AG04450 (cell line): ENCODE measurements around the gene GBP3. TPM values are rescaled to one million over a fixed set of nuclear protein-coding genes. Genes with fewer than 3 reads are reported as not detected.
"Not testable (repeated sequence)": the region's sequence is repeated elsewhere in the genome, so short reads cannot be mapped to it uniquely, and the experiment has no call there.

Experiments
- CTCF ChIA-PET: fragments of 300-600, 350-600 bp; formaldehyde crosslinking; extraction: SDS; loops from one replicate; lab custom pipeline; 2022; ENCODE audit warnings: antibody characterized with exemption, inconsistent platforms; lab: Charles Lee
- POLR2A ChIA-PET: fragments of 350-600 bp; formaldehyde crosslinking; extraction: SDS; loops from one replicate; lab custom pipeline; 2021; ENCODE audit warnings: antibody characterized with exemption, inconsistent platforms; lab: Yijun Ruan, JAX
- DNase-seq: peaks from one replicate; pipeline ENCODE4 v3.0.0-alpha.2; 2011; ENCODE audit warnings: low read depth, low spot score
- H3K27ac ChIP-seq: one replicate; pipeline ENCODE4 v1.5.1; 2012; ENCODE audit warnings: low read depth, low read length, control low read depth
- H3K27me3 ChIP-seq: one replicate; pipeline ENCODE4 v1.6.0; 2012; ENCODE audit warnings: low read length; ENCODE audit not compliant: control insufficient read depth, insufficient read depth
- H3K4me3 ChIP-seq: 2 replicates; pipeline ENCODE4 v1.5.1; 2011; ENCODE audit warnings: mild to moderate bottlenecking, low read depth, low read length, control low read depth
- H3K9me3 ChIP-seq: 2 replicates; pipeline ENCODE4 v1.5.1; 2012; ENCODE audit warnings: low read length; ENCODE audit not compliant: control insufficient read depth, insufficient read depth
- polyA plus RNA-seq: library from polyadenylated mRNA; depleted of rRNA; stranded (reverse); fragments of >200 nt; gene quantifications from 2 replicates; pipeline ENCODE4 v1.2.3, GENCODE V29; 2011
- TF ChIP-seq, protein P1 (sequence below): IDR thresholded peaks from 2 replicates; pipeline ENCODE4 v1.5.1; 2011; ENCODE audit warnings: low read depth, low read length, control low read depth, inconsistent platforms

Gene GBP3
- polyA plus RNA-seq, 1 experiment: 94.1 TPM

DNA sequence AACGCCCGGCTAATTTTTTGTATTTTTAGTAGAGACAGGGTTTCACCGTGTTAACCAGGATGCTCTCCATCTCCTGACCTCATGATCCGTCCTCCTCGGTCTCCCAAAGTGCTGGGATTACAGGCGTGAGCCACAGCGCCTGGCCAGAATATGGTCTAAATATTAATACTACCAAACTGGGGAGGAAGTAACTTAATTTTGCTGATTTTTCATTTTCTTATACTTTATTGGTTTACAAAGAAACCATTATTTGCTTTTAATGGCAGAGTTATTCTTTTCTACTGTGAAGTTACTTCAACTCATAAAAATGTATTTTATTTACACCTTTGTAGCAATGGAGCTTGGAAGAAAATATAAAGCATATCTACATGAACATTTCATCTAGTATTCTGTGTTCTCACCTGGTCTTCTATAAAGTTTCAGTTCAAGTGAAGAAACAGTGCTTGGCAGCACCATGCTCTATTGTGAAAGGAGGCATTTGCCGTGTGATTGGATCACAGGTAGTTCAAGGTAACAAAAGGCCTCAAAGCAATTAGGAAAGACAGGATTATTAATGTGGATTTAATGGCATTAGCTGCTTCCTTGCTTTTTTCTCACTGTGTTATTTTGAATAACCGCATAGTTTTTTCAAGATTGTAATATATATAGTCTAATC lies 28.8 kb upstream of the GBP3 start:
- no peak for DNase-seq
- no peak overlapping the region for H3K27ac ChIP-seq
- no peaks in the 10 kb centered on the region for H3K27me3 ChIP-seq
- no peaks in the 10 kb centered on the region for H3K9me3 ChIP-seq
- TF ChIP-seq, protein P1, sequence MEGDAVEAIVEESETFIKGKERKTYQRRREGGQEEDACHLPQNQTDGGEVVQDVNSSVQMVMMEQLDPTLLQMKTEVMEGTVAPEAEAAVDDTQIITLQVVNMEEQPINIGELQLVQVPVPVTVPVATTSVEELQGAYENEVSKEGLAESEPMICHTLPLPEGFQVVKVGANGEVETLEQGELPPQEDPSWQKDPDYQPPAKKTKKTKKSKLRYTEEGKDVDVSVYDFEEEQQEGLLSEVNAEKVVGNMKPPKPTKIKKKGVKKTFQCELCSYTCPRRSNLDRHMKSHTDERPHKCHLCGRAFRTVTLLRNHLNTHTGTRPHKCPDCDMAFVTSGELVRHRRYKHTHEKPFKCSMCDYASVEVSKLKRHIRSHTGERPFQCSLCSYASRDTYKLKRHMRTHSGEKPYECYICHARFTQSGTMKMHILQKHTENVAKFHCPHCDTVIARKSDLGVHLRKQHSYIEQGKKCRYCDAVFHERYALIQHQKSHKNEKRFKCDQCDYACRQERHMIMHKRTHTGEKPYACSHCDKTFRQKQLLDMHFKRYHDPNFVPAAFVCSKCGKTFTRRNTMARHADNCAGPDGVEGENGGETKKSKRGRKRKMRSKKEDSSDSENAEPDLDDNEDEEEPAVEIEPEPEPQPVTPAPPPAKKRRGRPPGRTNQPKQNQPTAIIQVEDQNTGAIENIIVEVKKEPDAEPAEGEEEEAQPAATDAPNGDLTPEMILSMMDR: no peak
- POLR2A ChIA-PET: no interaction called here
- no peak overlapping the region for H3K4me3 ChIP-seq
- CTCF ChIA-PET: no interaction called here

GRCh38 chr1:89050649-89051033 lies 28.0 kb upstream of the GBP3 start:
- no peak for DNase-seq
- H3K4me3 ChIP-seq: no peak overlapping the region
- TF ChIP-seq, protein P1: no peak
- ChIA-PET POLR2A (no interaction called here), CTCF (no interaction called here)
- H3K27ac ChIP-seq: no peak overlapping the region
- no peaks in the 10 kb centered on the region for H3K9me3 ChIP-seq
- H3K27me3 ChIP-seq: no peaks in the 10 kb centered on the region

DNA sequence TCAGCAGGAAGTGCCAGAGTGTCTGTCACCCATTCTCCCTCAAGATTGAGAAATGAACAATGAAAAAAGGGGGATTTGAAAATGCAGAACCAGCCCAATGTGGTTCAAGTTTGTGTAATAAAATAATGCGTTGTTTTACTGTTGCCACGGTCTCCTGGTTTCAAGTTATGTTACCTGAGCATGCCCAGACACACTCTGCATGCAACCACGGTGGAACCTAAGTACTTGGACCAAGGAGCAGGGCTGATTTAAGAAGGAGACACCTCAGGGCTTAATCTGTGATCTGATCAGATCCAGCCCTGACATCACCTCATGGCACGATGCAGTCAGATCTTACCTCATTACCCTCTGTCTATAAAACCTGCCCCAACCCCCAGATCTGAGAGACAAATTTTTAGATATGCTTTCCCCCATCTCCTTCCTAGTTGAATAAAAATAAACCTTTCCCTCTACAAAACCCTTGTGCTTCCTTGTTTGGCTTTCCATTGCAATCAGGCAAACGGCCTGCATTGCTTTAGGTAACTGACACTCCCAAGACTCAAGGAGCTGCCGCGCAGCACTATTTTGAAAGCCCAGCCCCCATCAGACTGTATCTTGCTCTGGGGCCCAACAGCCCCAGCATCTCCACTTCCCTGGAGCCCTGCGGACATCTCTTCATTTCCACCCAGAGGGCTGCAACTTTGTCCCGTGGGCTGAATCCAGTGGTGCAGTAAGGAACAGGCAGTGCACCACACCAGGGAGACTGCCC lies 27.4 kb upstream of the GBP3 start:
- H3K27me3 ChIP-seq, POLR2A ChIA-PET, CTCF ChIA-PET, H3K9me3 ChIP-seq, DNase-seq, H3K4me3 ChIP-seq, H3K27ac ChIP-seq: not testable (repeated sequence)

GRCh38 chr1:89049187-89049586 lies 26.5 kb upstream of the GBP3 start:
- POLR2A ChIA-PET, DNase-seq, H3K27ac ChIP-seq, H3K27me3 ChIP-seq, CTCF ChIA-PET, H3K4me3 ChIP-seq, H3K9me3 ChIP-seq: not testable (repeated sequence)

DNA sequence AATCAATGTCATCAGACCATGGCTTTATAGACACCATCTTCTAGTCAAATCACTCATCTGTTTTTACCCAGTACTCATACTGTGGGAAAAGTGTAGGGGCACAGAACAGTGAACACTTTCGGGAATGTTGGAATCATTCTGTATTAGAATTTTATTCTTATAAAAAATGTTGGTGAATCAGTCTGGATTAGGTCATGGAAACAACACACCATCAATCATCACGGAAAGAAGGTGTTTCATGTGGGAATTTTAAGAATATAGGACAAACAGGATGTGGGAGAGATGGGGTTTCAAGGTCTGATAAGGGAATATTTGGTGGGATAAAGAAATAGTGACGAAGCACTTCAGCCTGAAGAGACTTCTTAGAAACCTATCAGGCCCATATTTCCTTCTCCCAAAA lies 25.1 kb upstream of the GBP3 start:
- no peak overlapping the region for H3K4me3 ChIP-seq
- DNase-seq: no peak
- TF ChIP-seq, protein P1: no peak
- peaks cover 14% of the 10 kb centered on the region for H3K9me3 ChIP-seq
- no peaks in the 10 kb centered on the region for H3K27me3 ChIP-seq
- no peak overlapping the region for H3K27ac ChIP-seq
- CTCF ChIA-PET: no interaction called here
- POLR2A ChIA-PET: no interaction called here

- H3K9me3 ChIP-seq: peaks cover 19% of the 10 kb centered on the region
- POLR2A ChIA-PET, H3K27ac ChIP-seq, H3K27me3 ChIP-seq, DNase-seq, H3K4me3 ChIP-seq: not testable (repeated sequence)
- CTCF ChIA-PET: interaction anchor here (0.6 kb wide), 1 partner anchor 19 kb away, joined by 3 read pairs; no protein-coding TSS in a partner anchor
Measured at GRCh38 chr1:89046318-89047183, 23.9 kb upstream of the GBP3 start.
